Stimulated activated CD8-positive, alpha-beta memory T cell treated with anti-CD3 and anti-CD28 coated beads, Interleukin-4, amount 100 ng/mL, for 48 hours (primary cell): Measurements from ENCODE around the gene ZNF699.
A peak's percentile ranks its signal among the peaks of the same experiment; 100 is the strongest.
"Not testable (repeated sequence)": the region's sequence is repeated elsewhere in the genome, so short reads cannot be mapped to it uniquely, and the experiment has no call there.

Experiments used
- DNase-seq: peaks from one replicate; pipeline ENCODE4 v3.0.0-alpha.2; 2020

The ZNF699 gene

GRCh38 chr19:9309139-9309973 is at the start of gene ZNF699:
ZNF699 (minus strand) TSS chr19:9309838; CDS start chr19:9305119, 4,719 bp downstream.
- DNase-seq: peak; percentile 99

- no peak for DNase-seq
Measured at GRCh38 chr19:9354651-9355050, 45.0 kb upstream of the ZNF699 start.

- DNase-seq: no peak
Measured at GRCh38 chr19:9353011-9353410, 43.4 kb upstream of the ZNF699 start.

GRCh38 chr19:9352505-9352904 is 42.9 kb upstream of the ZNF699 start:
- no peak for DNase-seq

- DNase-seq: no peak
Measured at GRCh38 chr19:9348671-9349070, 39.0 kb upstream of the ZNF699 start.

GRCh38 chr19:9348253-9348652 is 38.6 kb upstream of the ZNF699 start:
- no peak for DNase-seq

- DNase-seq: no peak
Measured at GRCh38 chr19:9345005-9345404, 35.4 kb upstream of the ZNF699 start.

GRCh38 chr19:9342610-9343304 is 33.1 kb upstream of the ZNF699 start:
- no peak for DNase-seq

GRCh38 chr19:9329999-9330398 is 20.4 kb upstream of the ZNF699 start:
- no peak for DNase-seq

GRCh38 chr19:9324584-9324962 is 14.9 kb upstream of the ZNF699 start:
- DNase-seq: no peak

GRCh38 chr19:9323919-9324583 is 14.4 kb upstream of the ZNF699 start, which contains the start of gene ZNF559:
ZNF559 (plus strand) TSS chr19:9324179; CDS start chr19:9338550, 14,371 bp downstream.
- peak; percentile 98 for DNase-seq

- DNase-seq: peak; percentile 64
Measured at GRCh38 chr19:9323557-9323918, 13.9 kb upstream of the ZNF699 start.

- not testable (repeated sequence) for DNase-seq
Measured at GRCh38 chr19:9322201-9322600, 12.6 kb upstream of the ZNF699 start.

GRCh38 chr19:9321756-9322155 is 12.1 kb upstream of the ZNF699 start:
- not testable (repeated sequence) for DNase-seq

GRCh38 chr19:9321338-9321737 is 11.7 kb upstream of the ZNF699 start:
- no peak for DNase-seq

GRCh38 chr19:9313756-9314155 is 4.1 kb upstream of the ZNF699 start:
- DNase-seq: no peak

- peak; percentile 93 for DNase-seq
Measured at GRCh38 chr19:9309974-9310446, 372 bp upstream of the ZNF699 start.

- DNase-seq: no peak
Measured at GRCh38 chr19:9308091-9308770, 1.4 kb downstream of the ZNF699 start.

- DNase-seq: no peak
Measured at GRCh38 chr19:9306443-9306842, 3.2 kb downstream of the ZNF699 start.

- no peak for DNase-seq
Measured at GRCh38 chr19:9296336-9296735, 13.3 kb downstream of the ZNF699 start.

- DNase-seq: no peak
Measured at GRCh38 chr19:9295411-9295849, 14.2 kb downstream of the ZNF699 start.

- no peak for DNase-seq
Measured at GRCh38 chr19:9289231-9289884, 20.3 kb downstream of the ZNF699 start.
